Activated CD4-positive, alpha-beta T cell treated with anti-CD3 and anti-CD28 coated beads for 4 hours (primary cell): ENCODE results near the gene PBX2.
A peak's percentile ranks its signal among the peaks of the same experiment; 100 is the strongest.

ENCODE experiments used
- DNase-seq, 2 donors: peaks; one replicate each; pipeline ENCODE4 v3.0.0-alpha.2; 2020

The PBX2 gene

GRCh38 chr6:32170294-32170693 is 19.7 kb downstream of the PBX2 start:
- DNase-seq: no peak

GRCh38 chr6:32168807-32169591 is 21.0 kb downstream of the PBX2 start:
- no peak for DNase-seq

GRCh38 chr6:32168350-32168749 is 21.7 kb downstream of the PBX2 start:
- no peak for DNase-seq

- no peak for DNase-seq
Measured at GRCh38 chr6:32167761-32168262, 22.2 kb downstream of the PBX2 start.

DNA sequence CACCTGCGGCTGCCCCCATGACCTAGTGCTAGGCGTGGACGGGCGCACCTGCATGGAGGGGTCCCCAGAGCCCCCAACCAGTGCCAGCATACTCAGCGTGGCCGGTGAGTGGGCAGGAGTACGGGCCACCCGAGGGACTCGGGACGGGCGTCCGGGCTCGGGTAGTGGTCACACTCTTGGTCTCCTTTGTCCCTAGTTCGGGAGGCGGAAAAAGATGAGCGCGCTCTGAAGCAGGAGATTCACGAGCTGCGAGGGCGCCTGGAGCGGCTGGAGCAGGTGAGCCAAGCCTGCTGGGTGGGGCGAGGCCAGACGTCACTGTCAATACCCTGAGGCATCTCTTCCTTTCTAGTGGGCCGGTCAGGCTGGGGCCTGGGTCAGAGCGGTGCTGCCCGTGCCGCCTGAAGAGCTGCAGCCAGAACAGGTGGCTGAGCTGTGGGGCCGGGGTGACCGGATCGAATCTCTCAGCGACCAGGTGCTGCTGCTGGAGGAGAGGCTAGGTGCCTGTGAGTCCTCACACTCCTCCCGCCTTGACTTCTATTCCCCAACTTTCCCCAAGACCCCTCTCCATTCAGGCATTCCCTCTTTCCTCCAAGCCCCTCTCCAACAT is 22.7 kb downstream of the PBX2 start:
- no peak for DNase-seq

- no peak for DNase-seq
Measured at GRCh38 chr6:32166411-32167061, 23.5 kb downstream of the PBX2 start.

DNA sequence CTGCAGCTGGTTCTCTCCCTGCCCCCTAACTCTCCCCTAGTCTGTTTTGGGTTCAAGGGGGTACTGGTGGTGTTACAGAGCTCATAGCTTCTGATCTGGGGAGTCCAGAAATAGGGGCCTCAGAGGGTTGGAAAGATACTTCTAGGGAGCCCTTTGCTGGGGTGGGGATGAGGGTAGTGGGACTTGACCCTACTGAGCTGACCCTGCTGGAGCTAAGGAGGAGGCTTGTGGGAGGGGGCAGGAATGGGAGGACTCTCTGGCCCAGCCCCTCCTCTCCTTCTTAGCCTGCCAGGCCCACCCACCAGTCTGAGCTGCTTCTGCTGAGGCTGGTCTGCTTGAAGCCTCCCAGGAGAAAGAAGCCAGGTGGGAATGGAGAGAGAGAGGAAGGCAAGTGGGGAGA is 25.7 kb downstream of the PBX2 start, which contains the start of gene EGFL8:
Gene EGFL8, plus strand, starts transcription at position 301 of the 400 bp plus-strand sequence. CDS start 1,571 bp downstream, outside the sequence.
- DNase-seq: no peak

DNA sequence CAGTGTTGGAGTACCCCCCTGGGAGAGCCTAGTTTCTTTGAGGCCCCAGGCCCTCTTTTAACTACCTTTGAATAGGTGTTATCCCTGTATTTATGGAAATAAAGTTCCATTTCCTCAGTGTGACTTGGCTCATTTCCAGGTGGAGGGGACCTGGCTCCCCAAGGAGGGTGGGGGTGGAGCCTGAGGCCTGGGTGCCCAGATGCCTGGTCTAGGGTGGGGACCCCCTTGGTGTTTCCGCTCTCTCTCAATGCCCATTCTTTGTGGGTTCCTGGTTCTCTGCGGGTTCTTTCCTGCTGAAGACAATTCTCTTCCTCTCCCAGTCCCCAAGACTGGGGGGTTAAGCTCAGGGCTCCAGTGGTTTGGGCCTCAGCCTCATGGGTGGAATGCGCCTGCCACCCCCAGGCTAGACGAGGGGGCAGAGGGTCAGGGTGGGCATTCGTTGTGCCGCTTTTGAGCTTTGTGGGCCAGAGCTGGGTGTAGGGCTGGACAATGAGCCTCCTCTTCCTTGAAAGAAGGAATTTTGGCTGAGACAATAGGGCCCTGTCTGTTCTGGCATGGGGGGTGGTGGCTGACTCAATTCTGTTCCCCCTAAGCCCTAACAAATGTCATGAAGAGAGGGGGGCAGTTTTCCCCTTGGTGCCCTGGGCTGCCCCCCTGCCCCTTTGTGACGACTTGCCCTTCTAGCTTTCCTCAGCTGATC is 26.3 kb downstream of the PBX2 start:
- no peak for DNase-seq

DNA sequence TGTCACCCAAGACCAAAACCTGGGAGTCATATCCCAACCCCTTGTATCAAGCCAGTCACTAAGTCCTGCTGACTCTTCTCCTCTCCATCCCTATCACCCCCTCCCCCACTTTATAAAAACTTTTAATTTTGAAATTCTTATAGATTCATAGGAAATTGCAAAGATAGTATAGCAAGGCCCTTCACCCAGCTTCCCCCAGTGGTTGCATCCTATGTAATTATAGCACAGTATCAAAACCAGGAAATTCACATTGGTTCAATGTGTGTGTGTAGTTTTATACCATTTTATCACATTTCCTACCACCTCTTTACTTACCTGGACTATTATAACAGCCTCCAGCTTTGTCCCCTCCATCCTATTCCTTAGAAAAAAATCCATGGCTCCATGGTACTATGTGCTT is 31.9 kb downstream of the PBX2 start:
- DNase-seq: no peak

- no peak for DNase-seq
Measured at GRCh38 chr6:32156891-32157290, 33.1 kb downstream of the PBX2 start.

DNA sequence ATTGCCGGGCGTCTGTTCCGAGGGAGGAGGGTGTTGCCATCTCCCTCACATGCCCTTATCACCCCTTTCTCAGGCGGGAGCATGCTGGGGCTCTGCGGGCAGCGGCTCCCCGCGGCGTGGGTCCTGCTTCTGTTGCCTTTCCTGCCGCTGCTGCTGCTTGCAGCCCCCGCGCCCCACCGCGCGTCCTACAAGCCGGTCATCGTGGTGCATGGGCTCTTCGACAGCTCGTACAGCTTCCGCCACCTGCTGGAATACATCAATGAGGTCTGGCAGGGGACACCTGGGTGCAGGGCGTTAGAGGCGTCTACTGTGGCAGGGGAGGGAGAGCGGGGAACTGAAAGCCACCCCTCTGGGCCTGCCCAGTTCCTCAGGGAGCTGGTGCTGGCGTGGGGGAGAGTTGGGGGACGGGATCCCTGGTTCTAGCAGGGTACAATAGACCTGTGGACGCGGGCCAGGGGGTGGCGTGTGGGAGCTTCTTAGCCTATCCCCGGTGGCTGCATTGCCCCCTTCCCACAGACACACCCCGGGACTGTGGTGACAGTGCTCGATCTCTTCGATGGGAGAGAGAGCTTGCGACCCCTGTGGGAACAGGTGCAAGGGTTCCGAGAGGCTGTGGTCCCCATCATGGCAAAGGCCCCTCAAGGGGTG is 35.4 kb downstream of the PBX2 start:
- DNase-seq: peak; percentile 58 to 61

- DNase-seq: peak; percentile 58 to 61
Measured at GRCh38 chr6:32153564-32154513, 36.2 kb downstream of the PBX2 start, which contains the start of gene PPT2. TSS of gene PPT2 (plus strand) at chr6:32154141. CDS start at chr6:32154595, 454 bp downstream.

DNA sequence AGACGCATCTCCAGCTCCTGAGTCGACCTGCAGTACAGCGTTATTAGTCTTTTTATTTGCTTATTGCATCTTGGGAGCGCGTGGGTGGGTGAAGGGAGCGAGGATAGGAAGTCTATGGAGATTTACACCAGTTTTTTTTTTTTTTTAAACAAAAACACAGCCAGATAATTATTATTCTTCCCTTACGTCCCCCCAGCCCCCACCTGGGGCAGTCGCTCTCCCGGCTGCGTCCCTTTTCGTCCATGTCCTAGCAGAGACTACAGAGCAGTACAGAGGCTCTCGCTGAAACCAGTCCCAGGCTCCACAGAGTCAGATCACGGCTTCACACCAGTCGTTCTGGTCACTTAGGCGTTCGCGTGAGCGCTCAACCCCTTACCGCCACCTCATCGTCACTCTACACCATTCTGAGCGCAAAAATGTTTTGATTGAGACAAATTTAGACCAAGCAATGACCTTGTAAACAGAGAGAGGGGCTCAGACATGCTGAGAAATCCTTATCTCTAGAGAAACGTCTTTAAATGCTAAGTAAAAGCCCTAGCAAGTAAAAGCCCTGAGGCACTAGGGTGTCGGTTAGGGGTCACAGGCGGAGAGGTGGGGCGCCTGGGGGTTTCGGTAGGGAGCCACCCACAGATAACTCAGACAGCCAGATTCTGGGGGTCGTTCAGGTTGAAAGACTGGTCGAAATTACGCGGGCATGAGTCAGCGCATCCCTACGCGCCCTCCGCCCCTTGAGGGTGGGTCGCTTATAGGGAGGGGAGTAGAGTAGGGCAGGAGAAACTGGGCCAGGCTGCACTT is 37.0 kb downstream of the PBX2 start:
- no peak for DNase-seq

DNA sequence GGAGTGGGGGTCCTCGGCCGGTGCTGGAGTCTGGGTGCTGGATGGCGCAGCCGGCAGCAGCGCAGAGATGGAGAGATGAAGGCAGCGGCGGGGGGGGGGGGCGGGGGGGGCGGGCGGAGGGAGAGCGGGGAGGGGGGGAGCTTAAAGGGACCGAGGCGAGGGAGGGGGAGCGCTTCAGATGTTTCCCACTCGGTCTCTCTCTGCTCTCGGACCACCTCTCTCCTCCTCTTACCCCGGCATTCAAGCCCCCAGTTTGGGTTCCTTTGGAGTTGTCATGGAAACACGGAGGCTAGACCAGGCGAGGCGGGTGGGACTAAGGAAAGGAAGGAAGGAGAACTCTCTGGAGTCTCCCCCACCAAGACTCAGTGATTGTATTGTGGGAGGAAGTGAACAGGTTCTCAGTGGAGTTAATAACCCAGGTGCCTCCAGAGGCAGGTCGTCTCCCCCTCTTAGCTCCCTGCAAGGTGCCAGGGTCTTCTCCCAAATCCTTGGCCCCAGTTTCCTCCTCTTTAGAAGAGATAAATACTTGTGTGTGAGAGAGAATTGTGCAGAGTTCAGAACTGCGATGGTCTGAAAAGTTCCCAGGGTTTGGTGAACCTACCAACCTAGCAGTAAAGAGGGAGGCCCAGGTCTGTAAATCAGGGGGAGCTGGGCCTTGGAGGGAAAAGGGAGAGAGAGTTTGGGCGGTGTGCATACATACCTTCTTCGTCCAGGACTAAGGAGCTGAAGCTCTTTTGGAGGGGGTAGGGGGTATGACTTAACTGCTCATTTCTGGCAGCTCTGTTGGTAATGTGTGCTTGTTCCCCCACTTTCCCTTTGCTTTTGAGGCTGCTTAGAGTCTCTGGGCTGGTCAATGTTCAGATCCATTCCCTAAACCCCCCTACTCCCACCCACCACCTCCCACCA is 37.9 kb downstream of the PBX2 start, which contains the start of gene PRRT1:
Gene PRRT1, minus strand, starts transcription at position 77 of the 906 bp plus-strand sequence. CDS start 112 bp downstream, outside the sequence.
- no peak for DNase-seq

DNA sequence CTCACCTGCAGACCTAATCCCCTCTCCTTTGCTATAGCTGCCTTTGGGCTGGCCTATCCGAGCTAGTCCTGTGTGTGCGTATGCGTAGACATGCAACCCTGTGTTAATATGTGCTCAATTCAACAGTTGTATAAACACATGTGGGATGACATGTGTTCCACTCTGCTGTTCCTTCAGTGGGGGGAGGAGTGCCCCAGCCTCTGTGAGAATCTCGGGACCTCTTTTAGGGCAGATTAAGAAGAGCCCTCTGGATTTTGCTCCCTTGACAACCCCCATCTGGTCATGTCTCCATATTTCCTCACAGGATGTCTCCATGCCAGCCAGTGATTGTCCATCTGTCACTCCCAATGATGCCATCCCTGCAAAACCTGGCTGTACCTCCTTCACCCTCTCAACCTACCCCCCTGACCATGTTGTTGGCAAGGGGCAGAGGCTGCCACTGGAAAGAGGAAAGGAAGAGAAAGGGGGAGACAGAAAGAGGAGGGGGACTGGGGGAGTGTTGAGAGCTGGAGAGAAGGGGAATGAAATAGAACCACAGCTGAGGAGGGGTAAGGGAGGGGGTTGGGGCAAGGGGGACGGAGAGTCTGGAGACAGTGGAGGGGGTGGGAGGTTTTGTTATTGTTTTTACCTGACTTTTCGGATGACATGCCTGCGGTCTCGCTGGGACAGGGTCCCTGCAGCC is 38.7 kb downstream of the PBX2 start:
- DNase-seq: no peak

DNA sequence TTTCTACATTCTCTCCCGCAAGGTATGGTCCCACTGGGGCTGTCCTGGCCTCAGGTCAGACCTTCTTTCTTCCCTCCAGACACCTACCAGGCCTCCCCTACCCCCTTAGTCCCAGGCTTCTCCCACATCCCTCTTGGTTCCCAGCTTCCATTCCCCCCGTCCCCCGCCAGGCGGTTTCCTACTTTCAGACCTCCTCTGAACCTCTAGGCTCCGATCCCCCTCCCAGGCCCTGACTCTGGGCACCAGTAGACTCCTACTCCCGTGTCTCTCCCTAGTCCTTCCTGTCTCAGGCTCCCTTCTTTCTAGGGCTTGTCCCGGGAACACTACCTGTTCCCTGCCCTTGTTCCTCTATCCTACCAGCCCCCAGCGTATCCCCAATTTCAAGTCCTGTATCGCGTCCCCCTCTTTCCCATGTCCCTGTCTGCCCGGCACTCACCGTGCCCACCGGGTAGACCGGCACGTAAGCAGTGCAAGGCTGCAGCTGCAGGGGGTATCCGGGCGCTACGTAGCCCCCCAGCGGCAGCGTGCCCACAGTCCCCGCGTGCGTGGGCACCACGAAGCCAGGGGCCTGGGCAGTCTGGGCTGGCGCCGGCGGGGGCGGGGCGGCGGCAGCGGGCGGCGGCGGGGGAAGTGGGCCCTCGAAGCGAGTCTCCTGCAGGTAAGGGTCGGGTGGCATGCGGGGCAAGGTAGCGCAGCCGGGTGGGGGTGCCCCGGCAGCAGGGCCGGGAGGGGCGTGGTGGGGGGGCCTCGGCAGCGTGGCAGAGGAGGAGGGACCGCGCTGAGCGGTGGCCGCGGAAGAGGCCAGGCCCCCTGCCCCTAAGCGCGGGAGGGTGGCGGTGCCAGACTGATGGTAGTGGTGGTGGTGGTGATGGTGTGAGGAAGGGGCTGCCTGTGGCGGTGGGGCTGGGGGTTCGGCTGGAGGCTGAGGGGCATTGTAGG is 39.8 kb downstream of the PBX2 start:
- DNase-seq: no peak

- DNase-seq: no peak
Measured at GRCh38 chr6:32149092-32149755, 40.8 kb downstream of the PBX2 start.
